ENCODE data around the gene PTF1A.

The PTF1A gene

DNA sequence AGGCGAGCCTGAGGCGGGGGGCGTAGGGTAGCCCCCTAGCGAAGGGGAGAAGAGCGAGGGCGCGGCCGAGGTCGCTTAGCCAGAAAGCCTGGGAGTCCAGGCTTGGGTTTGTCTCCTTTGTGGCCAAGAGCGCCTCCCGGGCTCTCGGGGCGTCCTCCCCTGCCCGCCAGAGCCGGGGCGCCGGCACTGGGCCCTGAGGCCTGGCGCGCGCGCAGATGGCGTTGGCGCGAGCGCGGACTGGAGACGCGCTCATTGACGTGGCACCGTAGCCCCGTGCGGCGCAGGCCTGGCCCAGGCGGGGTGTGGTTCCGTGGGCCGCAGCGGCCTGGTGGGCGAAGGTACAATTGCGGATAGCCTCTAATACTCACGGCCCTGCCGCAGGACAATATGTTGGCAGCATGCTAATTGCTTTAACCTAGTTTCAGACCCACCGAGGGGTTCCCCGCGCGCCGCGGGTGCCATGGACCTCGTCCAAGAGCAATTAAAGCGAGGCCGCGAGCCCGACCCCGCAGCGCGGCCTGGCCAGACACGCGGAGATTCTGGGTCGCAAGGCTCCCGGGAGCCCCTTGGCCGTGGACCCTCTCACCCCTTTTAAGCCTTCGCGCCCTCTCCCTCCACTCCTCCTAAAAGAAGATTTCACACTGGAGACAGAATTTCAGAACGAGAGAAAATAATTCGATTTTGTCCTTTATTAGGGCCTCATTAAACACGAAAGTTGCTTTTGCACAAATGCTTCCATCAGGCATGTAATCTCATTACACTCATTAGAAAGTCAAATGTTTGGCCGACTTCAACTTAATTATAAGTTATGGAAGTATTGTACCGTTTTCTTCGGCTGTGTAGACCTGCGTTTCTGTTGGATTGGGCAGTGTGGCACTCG lies 3.1 kb downstream of the PTF1A start:
- no peak for FAIRE-seq

DNA sequence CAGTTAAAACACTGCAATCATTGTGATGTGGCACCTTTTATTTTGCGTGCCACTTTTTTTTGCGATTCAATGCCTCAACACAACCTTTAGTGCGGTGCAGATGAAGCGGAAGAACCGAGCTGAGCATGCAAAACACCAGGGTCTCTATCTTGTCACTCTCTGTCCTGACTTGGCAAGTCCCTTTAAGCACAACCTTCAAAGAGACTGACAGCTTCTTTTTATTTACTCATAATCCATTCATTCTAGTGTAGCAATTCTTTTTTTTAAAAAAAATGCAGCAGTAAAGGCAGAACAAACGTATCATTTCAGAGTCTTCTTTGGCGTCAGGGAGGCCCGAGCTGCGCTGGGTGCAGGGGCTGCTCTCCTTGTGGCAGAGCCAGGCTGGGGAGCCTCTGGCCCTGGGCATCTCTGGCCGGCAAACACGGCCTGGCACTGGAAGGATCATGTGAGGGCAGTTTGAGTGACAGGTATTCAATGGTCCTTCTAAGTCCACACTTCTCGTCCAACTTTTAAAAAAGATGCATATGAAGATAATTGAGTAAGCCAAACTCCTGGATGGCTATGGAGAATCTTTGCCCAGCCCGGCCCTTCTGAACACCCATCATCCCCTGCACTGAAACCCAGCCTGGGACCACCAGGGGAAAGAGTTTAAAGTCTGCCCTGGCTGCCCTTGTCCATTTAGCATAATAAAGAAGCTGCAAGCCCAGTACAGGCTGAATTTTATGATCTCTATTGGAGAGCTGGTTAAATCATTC lies 3.9 kb downstream of the PTF1A start:
- DNase-seq (ENCODE audit: insufficient read length, low spot score) (no peak), FAIRE-seq (no peak)
- TF ChIP-seq POLR2A (IDR thresholded peaks at IDR 0.05; ENCODE audit: low read depth, low read length): no peak

More for the DNA sequence above, 3.1 kb downstream of the PTF1A start:
- no peak for DNase-seq (ENCODE audit: insufficient read length, low spot score)
- no peak for TF ChIP-seq POLR2A (IDR thresholded peaks at IDR 0.05; ENCODE audit: low read depth, low read length)

DNA sequence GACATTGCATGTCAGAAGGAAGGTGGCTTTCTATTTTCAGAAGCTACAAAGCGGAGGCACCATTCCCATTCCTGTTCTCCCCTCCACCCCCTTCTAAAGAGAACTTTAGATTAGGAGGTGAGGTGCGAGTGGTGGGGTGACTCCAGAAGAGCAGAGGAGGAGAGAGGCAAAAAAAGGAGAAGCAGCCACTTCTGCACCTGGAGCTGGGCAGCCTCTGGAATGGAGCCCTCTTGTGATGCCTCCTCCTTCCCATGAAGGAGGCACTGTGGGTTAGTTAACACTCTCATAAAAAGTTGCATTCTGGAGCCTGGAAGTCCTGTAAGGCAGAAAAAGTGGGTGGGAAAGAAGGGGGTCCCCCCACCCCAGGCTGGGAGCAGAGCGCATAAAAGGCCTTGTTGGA lies 4.8 kb downstream of the PTF1A start:
- TF ChIP-seq POLR2A (IDR thresholded peaks at IDR 0.05; ENCODE audit: low read depth, low read length): no peak
- no peak for DNase-seq (ENCODE audit: insufficient read length, low spot score)
- FAIRE-seq: no peak

DNA sequence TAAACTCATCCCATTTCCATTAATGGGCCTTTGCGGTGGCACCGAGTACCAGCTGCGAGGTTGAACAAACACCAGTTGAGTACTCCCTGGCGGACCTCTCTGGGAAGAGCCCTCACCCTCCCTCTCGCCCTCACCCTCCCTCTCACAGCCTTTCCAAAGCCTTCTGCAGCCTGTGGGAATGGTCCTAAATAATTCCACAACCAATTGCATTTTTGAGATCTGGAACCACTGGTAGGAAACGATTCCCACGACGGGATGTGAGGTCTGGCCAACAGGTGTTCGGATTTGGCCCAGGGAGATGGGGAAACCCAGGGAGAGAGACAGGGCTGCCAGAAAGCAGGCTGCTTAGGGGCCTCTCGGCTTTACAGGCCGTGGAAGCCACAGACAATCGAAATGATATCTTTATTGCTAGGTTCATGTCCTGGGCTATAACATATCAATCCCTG lies 5.3 kb downstream of the PTF1A start:
- FAIRE-seq: no peak
- DNase-seq (ENCODE audit: insufficient read length, low spot score): no peak
- no peak for TF ChIP-seq POLR2A (IDR thresholded peaks at IDR 0.05; ENCODE audit: low read depth, low read length)

DNA sequence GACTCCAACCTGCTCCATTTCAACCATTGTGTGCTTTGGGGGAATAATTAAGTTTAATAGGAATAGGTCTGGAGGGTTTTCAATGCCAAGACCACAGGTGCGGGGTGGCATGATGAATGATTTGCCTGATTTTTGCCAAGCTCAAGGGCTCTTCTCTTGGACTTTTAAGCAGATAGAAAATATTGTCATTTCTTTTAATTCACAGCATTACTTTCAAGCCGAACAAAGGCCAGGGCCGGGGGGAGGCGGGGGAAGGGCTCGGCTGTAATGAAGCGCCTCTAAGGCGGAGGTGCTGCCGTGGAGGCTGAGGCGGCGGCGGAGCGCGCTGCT lies 6.5 kb downstream of the PTF1A start:
- FAIRE-seq (no peak), DNase-seq (ENCODE audit: insufficient read length, low spot score) (no peak)
- TF ChIP-seq POLR2A (IDR thresholded peaks at IDR 0.05; ENCODE audit: low read depth, low read length): no peak

DNA sequence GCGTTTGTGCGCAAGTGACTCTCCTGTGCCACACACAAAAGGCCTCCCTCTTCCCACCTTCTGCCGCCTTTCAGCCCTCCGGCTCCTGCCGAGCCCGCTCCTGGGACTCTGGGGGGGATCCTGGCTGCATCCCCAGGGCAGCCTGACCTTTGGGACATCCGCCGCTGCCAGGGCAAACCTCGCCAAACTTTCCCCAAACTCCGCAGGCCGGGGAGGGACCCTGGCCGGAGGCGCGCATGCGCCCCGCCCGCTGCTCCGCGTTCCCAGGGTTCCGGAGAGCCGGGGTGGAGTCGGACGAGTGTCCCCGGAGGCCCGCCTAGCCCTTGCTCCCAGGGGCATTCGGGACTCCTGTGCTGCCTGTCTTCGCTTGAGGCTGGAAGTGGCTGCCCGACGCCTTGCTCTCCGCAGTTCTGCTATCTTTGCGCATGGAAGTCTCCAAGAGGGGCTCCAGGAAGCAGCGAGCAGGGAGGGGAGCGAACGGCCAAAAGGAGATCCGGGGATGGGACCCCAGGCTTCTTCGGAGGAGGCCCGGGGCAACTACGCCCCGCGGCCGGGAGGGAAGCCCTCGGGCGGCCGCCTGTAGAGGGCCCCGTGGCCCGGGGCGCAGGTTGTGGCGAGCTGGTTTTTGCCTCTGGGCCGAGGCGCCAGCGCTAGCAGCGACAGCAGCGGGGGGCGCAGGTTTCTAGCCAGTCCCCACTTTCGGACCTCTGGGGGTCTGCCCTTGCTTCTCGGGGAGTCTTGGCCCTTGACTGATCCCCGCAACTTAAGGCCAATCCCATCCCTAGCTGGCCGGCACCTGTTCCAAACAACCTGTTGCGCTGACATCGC lies 7.0 kb downstream of the PTF1A start:
- DNase-seq (ENCODE audit: insufficient read length, low spot score): no peak
- FAIRE-seq: no peak
- no peak for TF ChIP-seq POLR2A (IDR thresholded peaks at IDR 0.05; ENCODE audit: low read depth, low read length)

DNA sequence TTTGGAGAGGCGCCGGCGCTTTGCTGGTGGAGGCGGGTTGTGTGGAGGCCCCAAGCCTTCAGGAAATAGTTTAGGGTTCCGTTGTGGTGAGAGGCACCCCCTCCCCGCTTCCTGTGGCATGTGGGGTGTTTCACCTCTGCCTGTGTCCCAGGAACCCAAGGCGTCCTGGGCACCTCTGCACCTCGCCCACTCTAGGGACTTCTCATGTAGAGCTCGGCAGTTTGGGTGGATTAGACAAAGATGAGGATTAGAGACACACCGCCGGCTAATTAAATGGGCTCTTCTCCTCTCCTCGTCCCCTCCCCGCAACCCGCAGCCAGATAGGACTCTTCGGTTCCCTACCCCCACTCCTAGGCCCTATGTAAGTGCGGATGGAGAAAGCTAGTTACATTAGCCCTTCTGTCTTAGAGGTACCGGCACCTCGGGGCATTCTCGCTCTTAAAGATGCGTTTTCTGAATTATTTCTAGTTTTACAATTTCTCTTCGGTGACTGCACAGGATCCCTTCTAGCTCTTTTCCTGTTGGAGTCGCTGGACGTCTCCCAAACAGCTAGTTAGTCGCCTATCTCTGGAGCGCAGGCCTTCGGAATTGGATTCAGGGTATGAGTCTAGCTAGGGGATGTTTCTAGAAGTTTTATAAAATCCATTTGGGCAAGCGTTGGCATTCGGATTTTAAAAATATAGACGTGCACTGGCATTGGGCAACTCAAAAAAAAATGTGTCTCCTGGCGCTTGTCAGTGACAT lies 7.8 kb downstream of the PTF1A start:
- no peak for DNase-seq (ENCODE audit: insufficient read length, low spot score)
- TF ChIP-seq POLR2A (IDR thresholded peaks at IDR 0.05; ENCODE audit: low read depth, low read length): no peak
- no peak for FAIRE-seq

DNA sequence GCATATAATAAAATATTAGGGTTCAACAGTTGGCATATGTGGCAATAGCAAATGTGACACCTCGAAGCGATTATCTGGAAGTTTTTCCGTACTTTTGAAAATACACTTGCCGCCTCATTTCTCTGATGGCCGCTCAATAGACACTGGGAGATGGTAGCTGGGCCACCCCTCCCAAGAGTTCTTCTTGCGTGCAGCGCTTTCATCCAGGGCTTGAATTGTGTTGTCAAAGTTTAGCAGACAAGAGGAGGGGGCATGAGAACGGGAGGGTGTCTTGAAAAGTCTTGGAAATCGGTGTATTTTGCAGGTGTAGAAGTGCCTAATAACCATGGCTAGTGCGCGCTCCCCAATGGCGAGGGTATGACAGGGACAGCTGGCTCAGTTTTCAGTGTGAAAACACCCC lies 8.5 kb downstream of the PTF1A start:
- TF ChIP-seq POLR2A (IDR thresholded peaks at IDR 0.05; ENCODE audit: low read depth, low read length): no peak
- no peak for DNase-seq (ENCODE audit: insufficient read length, low spot score)
- FAIRE-seq: no peak

DNA sequence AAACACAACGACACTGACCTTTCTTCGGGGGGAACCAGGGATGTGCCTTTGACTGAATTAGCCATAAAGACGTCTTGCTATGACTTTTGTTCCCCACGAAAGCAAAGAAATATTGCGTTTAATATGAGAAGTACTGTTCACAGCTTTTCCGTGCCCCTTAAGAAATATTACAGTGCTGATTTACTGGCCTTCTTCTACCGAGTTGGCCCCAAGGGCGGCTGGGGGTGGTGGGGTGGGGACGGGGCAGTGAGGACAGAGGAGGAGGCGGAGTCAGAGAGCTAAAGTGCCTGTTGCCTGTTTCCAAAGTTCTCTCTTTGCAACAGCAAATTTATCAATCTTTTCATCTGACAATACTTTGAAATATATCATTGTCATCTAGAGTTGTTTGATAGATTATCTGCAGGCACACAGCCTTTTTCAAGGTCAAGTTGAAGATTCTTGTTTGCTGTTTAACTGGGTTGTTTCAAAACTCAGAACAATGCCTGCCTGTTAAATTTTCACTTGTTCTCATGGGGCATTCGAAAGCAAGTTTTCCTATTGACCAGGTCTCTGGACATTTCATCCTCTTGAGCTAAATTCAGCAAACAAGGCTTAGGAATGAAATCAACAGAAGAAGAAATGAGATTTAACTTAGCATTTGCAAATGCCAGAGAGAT lies 9.0 kb downstream of the PTF1A start:
- TF ChIP-seq POLR2A (IDR thresholded peaks at IDR 0.05; ENCODE audit: low read depth, low read length): no peak
- FAIRE-seq (no peak), DNase-seq (ENCODE audit: insufficient read length, low spot score) (no peak)

DNA sequence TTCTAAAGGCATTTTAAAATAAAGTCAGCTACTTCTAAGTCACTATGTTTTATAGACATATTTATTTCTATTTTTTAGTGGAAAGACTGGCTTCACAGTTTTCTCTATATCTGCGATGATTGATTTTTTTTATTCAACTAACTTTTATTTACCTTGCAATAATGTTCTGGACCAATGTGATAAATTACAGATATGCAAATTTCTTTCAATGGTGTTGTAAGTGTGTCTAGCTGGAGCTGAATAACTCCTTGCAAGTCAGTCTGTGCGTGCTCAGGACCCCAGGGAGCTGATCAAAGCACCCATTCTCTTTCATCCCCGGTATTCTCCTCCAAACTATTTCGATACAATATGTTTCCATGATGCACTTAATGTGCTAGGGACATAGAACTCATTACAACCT lies 9.7 kb downstream of the PTF1A start:
- DNase-seq (ENCODE audit: insufficient read length, low spot score) (no peak), FAIRE-seq (no peak)
- TF ChIP-seq POLR2A (IDR thresholded peaks at IDR 0.05; ENCODE audit: low read depth, low read length): no peak

DNA sequence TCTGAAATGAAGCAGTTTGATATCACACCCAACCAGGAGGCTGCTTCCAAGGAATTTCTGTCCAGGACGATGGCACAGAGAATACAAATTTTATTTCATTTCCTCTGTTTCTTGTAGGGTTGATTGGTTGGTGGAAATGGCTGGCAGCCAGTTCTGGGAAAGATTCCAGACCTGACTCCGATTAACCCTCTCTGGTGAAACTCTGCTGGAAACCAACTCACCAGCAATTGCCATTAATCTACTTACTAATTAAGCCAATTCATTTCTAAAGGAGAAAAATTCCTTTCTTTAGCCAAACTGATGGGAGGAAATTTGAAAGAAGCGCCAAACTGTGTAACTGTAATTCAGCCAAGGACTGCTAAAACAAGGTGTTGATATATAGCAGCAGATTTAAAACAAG lies 10.7 kb downstream of the PTF1A start:
- FAIRE-seq (no peak), DNase-seq (ENCODE audit: insufficient read length, low spot score) (no peak)
- no peak for TF ChIP-seq POLR2A (IDR thresholded peaks at IDR 0.05; ENCODE audit: low read depth, low read length)

DNA sequence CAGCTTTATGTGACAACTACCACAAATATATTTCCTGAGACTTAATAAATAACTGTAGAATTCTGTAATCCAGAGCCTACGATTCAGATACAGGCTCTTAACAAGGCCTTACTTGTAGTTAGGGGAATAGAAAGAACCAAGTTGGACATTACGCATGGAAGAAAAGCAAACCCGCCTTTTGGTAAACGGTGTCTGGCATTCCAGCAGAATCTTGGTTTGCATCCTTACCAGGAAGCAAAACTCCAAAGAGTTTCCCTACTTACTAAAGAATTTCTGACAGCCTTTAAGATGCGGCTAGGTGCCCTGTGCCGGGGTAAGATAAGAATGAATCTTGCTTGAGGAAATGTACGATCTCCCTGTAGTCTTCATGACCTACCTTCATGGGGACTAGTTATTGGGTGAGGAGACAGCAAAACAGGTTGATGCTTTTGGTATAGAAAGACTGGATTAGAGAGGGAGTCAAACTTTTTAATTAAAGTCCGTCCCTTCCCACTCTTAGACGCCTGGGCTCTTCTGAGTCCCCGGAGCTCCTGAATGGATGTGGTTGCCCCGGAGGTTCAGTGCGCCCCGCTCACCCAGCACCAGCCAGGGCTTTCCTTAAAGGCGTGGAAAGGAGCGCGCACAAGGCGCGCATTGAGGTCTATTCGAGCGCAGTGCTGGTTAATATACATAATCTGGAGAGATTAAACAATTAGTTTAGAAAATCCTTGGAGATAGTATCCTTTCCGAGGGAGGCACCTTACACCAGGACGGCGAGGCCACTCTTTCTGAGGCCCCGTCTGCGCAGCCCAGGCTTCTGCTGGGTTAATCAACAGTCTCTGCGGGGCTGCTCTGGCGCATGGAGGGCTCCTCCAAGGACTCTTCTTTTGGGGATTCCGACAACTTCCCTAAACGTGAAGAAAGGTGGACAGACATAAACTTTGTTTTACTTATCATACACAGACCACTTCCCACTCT lies 11.5 kb downstream of the PTF1A start:
- no peak for TF ChIP-seq POLR2A (IDR thresholded peaks at IDR 0.05; ENCODE audit: low read depth, low read length)
- no peak for FAIRE-seq
- no peak for DNase-seq (ENCODE audit: insufficient read length, low spot score)
